MM.1S (cell line): ENCODE measurements around the gene HPSE2.

ENCODE experiments used
- EZH2 ChIP-seq: fragments of 300-600 bp; sonication (generic); optimal IDR thresholded peaks from 2 replicates; pipeline ENCODE3; 2017; ENCODE audit warnings: low read depth, mild to moderate bottlenecking, antibody characterized with exemption, low read length, mixed read lengths
- TF ChIP-seq, protein P1 (sequence below): fragments of 300-600 bp; sonication (generic); IDR thresholded peaks from 2 replicates; pipeline ENCODE4 v1.5.1; 2016; ENCODE audit warnings: antibody characterized with exemption, low read length, mixed read lengths

DNA sequence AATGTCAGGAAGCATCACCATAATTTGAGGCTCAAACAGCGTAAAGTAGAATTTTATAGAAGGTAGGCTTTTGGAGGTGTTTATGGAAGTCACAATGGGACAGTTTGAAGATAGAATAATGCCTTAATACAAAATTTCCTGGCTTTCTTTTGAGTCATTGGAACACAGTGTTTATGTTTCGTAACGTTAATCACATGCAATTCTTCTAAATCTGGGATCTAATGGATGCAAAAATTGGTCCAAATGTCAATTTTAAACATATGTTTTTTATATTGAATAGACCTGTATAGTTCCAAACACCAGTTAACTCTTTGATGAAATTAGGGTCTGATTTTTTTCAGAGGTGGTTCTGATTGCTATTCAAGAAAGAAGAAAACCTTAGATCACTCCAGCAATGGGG, 702.4 kb downstream of the HPSE2 start:
- TF ChIP-seq, protein P1, sequence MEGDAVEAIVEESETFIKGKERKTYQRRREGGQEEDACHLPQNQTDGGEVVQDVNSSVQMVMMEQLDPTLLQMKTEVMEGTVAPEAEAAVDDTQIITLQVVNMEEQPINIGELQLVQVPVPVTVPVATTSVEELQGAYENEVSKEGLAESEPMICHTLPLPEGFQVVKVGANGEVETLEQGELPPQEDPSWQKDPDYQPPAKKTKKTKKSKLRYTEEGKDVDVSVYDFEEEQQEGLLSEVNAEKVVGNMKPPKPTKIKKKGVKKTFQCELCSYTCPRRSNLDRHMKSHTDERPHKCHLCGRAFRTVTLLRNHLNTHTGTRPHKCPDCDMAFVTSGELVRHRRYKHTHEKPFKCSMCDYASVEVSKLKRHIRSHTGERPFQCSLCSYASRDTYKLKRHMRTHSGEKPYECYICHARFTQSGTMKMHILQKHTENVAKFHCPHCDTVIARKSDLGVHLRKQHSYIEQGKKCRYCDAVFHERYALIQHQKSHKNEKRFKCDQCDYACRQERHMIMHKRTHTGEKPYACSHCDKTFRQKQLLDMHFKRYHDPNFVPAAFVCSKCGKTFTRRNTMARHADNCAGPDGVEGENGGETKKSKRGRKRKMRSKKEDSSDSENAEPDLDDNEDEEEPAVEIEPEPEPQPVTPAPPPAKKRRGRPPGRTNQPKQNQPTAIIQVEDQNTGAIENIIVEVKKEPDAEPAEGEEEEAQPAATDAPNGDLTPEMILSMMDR, result no peak
- no peak for TF ChIP-seq EZH2
